ENCODE results near the gene DPP7.

- TF ChIP-seq, protein P1, sequence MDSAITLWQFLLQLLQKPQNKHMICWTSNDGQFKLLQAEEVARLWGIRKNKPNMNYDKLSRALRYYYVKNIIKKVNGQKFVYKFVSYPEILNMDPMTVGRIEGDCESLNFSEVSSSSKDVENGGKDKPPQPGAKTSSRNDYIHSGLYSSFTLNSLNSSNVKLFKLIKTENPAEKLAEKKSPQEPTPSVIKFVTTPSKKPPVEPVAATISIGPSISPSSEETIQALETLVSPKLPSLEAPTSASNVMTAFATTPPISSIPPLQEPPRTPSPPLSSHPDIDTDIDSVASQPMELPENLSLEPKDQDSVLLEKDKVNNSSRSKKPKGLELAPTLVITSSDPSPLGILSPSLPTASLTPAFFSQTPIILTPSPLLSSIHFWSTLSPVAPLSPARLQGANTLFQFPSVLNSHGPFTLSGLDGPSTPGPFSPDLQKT (IDR thresholded peaks at IDR 0.05; ENCODE audit: borderline replicate concordance, low read depth, low read length): no peak
- TF ChIP-seq CTCF (tag by site-specific recombination; IDR thresholded peaks at IDR 0.05): no peak
- TF ChIP-seq ZNF600 (tag by site-specific recombination; IDR thresholded peaks at IDR 0.05): no peak
- TF ChIP-seq ZNF513 (tag by site-specific recombination; IDR thresholded peaks at IDR 0.05): no peak
- TF ChIP-seq ZNF792 (tag by site-specific recombination; IDR thresholded peaks at IDR 0.05): no peak
These were observed 38.4 kb upstream of the DPP7 start for GRCh38 chr9:137152844-137153405.
